Body of pancreas (tissue), 4 donors: ENCODE results near the gene MOSMO.

ENCODE experiments used
- POLR2A ChIP-seq, 3 donors: fragments of 450-650 bp; IDR thresholded peaks; one replicate each; pipeline ENCODE4 v1.6.1; 2016; ENCODE audit warnings: antibody characterized with exemption in 3 of 3, mild to moderate bottlenecking in 2 of 3
- TF ChIP-seq, protein P1 (sequence below), 7 experiments: fragments of 450-650 bp in 4 of 7; fragments of 200-600 bp in 3 of 7; sonication (generic) in 3 of 7; IDR thresholded peaks; one replicate each; pipeline ENCODE4 v1.5.1; 2016 to 2019; ENCODE audit warnings: antibody characterized with exemption in 7 of 7

DNA sequence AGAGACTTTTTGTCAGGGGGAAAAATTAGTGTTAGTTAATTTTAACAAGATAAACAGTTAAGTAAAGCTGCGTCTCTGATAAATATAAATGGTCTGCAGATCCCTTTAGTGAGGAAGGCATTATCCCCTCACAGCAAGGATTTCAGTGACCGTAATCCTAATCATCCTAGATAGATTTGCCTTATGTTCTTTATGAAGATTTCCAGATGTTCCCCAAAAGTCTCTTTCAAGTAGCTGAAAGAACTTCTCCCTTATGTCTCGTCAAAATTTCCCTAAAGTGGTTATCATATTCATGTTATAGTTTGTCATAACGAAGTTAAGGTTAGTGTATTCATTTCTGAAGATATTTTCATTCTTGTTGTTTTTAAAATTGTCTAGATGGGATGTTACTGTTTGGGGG, 5.6 kb downstream of the MOSMO start:
- TF ChIP-seq, protein P1, sequence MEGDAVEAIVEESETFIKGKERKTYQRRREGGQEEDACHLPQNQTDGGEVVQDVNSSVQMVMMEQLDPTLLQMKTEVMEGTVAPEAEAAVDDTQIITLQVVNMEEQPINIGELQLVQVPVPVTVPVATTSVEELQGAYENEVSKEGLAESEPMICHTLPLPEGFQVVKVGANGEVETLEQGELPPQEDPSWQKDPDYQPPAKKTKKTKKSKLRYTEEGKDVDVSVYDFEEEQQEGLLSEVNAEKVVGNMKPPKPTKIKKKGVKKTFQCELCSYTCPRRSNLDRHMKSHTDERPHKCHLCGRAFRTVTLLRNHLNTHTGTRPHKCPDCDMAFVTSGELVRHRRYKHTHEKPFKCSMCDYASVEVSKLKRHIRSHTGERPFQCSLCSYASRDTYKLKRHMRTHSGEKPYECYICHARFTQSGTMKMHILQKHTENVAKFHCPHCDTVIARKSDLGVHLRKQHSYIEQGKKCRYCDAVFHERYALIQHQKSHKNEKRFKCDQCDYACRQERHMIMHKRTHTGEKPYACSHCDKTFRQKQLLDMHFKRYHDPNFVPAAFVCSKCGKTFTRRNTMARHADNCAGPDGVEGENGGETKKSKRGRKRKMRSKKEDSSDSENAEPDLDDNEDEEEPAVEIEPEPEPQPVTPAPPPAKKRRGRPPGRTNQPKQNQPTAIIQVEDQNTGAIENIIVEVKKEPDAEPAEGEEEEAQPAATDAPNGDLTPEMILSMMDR (IDR thresholded peaks at IDR 0.05) = no peak
- no peak for TF ChIP-seq POLR2A (IDR thresholded peaks at IDR 0.05)
